H4 (cell line): ENCODE data around the gene SMIM45.
"Not testable (repeated sequence)": the region's sequence is repeated elsewhere in the genome, so short reads cannot be mapped to it uniquely, and the experiment has no call there.

Source experiments
- DNase-seq: peaks from one replicate; pipeline ENCODE4 v3.0.0-alpha.2; 2015; ENCODE audit warnings: low spot score

SMIM45 gene

DNA sequence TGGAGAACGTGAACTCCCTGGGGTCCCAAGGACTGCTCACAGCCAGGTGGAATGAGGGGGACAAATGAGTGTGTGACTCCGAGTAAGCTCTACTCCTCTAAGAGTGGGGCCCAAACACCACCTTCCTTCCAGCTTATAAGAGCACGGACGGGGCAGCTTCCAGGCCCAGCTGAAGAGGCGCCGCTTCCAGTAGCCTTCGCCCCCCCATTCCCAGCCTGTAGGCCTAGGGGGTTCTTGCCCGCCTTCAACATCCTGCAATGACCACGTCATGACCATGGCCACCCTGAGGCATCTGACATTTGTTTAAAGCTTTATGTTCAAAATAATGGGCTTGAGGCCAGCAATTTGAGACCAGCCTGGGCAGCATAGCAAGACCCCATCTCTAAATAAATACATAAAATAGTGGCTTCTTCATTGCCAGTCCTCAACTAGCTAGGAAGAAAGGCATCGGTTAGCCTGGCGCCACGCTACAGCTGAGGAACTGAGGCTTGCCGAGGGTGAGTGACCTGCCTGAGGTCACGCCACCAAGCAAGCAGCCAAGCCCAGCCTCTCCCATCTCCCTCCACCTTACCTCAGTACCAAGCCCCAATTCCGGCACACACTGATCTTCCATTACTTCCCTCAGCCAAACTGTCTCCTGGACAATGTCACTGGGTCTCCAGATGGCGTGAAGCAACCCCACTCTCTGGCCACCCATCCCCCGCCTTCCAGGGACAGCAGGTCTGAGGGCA, 17.5 kb upstream of the SMIM45 start:
- no peak for DNase-seq

DNA sequence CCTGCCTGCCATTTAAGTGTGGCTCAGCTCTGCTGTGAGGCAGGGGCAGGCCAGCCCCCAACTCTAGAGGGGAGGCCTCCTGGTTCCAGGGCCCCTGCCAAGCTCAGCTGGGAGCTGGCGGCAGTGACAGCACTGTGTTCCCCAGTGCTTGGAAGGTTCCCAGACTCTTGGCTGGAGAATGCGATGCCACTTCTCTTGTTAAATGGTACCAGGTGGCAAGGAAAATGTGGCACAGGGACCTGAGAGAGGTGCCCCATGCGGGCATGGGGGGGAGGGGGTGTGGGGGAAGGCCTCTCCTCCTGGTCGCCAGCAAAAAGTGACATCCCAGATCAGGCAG, 17.0 kb upstream of the SMIM45 start:
- no peak for DNase-seq

DNA sequence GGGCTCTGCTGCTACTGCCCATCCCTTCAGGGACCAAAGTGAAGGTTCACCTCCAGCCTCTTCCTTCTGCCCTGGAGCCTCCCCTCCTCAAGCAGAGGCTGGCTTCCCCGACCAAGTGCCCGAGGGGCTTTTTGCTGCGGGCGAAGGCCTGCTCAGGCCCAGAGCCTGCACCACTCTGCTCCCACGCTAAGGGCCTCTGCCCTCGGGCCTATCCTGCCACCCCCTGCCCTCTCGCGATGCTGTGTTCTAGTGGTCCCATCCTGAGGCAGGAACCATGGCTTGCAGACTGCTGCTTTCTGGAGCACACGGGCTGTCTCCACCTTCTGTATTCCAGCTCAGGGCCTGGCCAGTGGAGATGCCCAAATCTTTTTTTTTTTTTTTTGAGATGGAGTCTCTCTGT, 16.4 kb upstream of the SMIM45 start:
- no peak for DNase-seq

DNA sequence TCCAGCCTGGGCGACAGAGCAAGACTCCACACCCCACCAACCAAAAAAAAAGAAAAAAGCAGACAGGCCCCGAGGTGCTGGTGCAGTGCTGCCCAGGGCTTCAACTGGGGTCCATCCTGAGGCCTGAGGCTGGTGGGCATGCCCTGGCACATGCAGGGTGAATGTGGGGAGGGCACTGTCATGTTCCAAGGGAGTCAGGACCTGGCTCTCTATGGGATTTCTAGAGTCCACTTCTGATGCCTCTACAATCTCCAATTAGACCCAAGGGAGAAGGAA, 15.1 kb upstream of the SMIM45 start:
- DNase-seq = no peak

DNA sequence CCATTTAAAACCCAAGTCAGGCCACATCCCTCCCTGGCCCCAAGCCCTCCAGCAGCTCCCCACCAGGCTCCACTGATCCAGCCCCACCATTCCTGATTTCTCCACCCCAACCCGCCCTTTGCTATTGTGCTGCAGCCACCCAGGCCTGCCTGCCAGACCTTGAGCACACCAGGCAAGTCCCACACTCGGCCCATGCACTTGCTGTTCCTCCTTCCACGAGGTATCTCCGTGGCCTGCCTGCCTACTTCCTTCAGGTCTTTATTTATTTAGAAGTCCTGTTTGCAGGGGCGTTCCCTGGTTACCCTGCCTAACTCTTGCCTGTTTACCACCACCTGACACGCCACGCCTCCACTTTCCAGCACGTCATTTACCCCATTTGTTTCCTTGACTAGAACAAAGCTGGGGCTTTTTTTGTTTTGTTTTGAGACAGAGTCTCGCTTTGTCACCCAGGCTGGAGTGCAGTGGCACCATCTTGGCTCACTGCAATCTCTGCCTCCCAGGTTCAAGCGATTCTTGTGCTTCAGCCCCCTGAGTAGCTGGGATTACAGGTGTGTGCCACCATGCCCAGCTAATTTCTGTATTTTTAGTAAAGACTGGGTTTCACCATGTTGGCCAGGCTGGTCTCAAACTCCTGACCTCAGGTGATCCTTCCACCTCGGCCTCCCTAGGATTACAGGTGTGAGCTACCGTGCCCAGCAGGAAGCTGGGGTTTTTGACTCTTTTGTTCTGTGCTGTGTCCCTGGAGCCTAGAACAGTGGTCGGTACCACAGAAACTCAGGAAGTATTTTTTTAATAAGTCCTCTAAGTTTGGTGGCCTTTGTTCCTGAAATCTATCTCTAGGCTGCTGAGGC, 11.7 kb upstream of the SMIM45 start:
- DNase-seq = no peak

DNA sequence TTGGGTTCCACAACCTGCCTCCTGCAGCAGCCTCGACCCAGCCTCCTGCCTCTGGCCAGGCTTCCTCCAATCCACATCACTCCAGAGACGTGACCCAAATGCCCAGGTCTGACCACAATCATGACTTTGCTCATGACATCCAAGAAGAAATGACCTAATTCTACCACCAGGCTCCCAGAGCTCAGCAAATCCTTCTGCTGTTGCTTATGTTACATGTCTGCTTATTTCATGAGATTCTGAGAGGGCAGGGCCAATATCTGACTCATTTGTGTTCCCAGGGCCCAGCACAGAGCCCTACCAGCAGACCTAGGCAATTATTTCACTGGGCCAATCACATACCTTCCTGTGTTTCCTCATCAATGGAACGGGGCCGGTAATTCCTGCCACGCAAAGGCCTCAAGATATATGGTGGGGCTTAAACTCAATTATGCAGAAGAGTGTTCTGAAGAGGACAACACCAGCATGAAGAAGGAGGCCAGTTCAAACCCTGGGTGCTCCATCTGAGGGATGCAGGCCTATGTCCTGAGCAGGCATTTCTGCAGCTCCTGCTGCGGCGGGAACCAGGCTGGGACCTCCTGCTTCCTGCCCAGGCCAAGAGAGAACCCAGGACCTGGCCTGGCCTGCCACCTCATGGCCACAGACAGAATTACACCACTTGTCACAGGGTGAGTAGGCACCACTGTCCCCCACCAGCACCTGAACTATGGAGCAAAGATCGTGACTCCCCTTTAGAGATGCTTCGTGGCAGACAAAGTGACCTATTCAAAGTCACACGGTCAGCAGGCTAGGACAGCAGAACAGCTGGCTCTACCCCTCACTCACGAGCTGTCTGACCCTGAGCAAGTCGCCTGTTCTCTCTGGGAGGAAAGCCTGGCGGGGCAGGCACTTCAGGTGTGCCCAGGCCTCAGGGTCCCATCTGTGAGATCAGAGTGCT, 10.9 kb upstream of the SMIM45 start:
- DNase-seq = peak; percentile 89

DNA sequence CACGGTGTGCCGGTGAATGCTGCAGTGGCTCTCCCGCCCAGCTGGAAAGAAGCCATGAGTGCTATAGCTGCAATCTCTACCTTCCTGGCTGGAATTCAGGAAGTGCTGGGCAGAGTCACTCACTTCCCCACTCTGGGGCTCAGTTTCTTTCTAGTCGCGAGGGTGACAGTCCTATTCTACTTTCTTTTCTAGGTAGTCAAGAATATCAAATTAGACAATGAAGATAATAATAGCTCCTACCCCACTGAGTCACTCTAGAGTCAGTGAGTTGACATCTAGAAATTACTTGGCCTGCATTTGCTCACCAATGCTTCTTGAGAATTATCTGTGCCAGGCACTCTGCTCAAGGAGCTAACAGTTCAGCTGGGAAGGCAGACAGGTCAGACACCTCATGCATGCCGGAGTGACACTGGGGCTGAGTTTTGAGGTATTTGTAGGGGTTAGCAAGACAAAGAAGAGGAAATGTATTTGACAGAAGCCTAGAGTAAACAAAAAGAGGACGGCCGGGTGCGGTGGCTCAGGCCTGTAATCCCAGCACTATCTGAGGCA, 8.2 kb upstream of the SMIM45 start:
- no peak for DNase-seq

DNA sequence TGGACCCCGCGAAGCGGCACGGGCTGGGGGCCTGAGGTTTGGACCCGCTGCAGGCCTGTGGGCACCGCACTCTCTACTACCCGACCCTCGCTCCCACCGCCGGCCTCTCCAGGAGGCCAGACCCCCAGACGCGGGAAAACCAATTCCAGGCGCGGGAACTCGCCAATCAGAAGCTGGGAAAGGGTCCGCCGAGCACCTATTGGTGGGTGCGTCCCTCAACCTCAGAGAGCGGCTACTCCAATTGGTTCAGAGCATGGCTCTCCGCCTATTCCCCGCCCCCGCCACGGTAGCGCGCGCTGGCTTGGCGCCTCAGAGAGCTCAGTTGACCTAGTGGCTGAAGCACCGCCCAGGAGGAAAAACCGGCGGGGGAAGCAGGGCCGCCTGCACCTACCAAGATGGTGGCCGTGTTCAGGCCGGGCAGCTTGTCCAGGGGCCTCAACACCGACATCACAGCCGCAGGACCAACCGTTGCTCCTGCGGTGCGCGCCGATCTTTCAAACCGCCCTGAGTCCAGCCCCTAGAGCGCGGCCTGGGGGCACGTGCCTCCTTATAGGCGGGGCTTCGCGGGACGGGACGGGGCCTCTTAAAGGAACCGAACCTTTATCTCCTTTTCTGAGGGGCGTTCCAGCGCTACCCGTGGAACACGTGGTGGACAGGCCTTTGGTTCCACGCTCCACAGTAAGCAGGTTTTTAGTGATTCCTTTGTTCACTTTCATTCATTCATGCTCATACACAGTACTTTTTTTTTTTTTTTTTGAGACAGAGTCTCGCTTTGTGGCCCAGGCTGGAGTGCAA, 5.1 kb upstream of the SMIM45 start, which contains the start of gene CENPM:
TSS of gene CENPM (minus strand) at position 524 of the 795 bp plus-strand sequence. CDS start at position 448, 76 bp downstream.
- peak; percentile 95 for DNase-seq

DNA sequence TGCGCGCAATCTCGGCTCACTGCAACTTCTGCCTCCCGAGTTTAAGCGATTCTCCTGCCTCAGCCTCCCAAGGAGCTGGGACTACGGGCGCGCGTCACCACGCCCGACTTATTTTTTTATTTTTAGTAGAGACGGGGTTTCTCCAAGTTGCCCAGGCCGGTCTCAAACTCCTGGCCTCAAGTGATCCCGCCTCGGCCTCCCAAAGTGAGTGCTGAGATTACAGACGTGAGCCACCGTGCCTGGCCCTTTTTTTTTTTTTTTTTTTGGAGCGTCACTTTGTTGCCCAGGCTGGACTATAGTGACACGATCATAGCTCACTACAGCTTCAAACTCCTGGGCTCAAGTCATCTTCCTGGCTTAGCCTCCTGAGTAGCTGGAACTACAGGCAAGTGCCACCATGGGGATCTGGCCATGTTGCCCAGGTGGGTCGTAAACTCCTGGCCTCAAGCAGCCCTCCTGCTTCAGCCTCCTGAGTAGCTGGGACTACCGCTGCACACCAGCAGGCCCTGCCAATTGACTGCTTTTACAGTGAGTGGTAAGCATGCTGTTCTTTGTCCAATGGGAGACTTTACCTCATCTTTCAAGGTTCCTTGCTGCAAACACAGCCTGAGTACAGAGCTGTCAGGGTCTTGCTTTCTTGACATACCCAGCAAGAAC, 4.4 kb upstream of the SMIM45 start:
- DNase-seq = no peak

DNA sequence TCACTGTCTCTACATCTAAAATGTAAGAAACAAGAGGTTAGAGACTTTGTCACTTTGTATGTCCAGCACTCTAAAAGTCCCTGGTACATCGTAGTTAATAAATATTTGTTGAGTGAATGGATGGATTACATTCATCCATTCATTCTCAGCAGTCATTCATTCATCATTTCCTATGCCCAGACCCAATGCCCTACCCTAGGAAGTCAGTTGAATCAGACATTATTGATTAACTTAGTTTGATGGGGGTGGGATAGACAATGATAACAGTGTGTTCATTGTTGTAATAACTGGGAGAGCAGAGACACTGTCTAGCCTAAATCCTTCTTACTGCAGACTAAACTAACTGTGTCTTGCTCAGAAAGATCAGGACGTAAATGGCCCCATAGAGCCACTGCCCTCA, 3.8 kb upstream of the SMIM45 start:
- DNase-seq = no peak

DNA sequence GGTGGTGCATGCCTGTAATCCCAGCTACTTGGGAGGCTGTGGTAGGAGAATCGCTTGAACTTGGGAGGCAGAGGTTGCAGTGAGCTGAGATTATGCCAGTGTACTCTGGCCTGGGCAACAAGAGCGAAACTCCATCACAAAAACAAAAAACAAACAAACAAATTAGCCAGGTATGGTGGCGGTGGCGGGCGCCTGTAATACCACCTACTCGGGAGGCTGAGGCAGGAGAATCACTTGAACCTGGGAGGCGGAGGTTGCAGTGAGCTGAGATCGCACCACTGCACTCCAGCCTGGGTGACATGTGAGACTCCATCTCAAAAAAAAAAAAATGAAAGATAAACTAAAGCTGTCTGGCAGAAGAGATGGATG, 3.0 kb upstream of the SMIM45 start:
- DNase-seq = not testable (repeated sequence)

DNA sequence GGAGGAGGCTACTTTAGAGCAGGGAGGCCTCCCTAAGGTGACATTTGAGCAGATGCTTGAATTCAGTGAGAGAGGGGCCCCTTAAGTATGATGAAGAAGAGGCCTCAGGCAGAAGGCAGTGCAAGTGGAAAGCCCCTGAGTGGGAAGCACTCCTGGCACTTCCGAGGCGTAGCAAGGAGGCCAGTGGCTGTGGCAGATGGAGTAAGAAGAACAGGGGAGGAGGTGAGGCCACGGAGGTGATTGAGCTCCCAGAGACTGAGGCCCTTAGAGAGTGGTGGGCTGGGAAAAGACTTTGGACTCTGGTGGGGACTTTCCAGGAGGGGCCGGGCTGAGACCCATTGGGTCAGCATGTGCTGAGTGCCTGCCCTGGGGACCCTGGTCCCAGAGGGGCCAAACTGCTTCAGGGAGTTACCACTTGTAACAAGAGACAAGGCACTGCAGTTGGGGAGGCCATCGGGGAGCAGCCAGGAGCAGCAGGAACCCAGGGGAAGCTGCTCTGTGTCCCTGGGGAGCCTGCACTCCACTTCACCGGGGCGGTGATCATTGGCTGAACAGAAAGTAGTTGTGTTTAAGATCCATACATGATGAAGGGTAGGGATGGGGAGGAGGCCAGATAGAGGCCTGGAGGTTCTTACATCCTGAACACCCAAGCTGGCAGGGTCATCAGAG, 2.5 kb upstream of the SMIM45 start:
- no peak for DNase-seq

DNA sequence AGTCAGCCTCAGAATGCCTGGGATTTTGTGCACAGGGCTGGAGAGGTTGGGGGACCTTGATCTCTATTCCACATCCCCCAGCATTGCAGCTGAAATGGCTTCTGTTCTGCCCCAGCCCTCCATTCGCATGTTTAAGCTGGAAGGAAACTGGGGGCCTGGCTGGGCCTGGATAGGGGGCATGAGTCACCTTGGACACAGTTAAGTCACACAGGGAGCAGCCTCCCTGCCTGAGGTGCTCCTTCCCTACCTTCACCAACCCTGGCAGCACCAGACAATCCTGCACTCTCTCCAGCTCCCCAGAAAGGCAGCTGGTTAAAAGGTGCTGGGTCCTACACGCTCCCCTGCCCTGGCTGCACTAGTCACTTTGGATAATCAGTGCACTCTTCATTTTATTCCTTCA, 763 bp downstream of the SMIM45 start:
- DNase-seq = no peak

DNA sequence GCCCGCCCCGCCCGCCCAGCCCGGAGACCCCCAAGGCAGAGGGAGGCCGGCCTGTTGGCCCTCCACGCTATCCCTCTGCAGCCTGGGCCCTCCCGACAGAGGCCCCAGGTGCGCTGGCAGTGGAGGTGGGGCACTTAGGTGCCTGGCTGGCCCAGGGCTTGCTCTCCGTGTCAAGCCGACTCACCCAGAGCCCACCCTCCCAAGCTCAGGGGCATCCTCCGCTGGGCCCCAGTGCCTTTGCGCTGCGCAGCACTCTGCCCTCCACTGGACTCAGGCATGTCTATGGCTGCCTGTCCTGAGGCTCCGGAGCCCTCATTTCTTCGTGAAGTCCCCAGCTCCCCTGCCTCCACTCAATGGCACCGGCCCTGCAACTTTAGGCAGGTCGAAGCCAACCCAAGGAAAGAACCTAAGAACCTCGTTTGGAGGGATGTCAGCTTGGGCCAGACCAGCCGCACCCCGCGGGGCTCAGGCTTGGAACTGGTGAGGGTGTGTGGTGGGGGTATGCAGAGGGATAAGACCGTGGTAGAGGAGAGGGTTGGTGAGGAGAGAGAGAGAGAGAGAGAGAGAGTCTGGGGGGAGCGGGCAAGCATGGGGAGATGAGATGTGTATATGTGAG, 6.1 kb downstream of the SMIM45 start:
- DNase-seq = no peak

DNA sequence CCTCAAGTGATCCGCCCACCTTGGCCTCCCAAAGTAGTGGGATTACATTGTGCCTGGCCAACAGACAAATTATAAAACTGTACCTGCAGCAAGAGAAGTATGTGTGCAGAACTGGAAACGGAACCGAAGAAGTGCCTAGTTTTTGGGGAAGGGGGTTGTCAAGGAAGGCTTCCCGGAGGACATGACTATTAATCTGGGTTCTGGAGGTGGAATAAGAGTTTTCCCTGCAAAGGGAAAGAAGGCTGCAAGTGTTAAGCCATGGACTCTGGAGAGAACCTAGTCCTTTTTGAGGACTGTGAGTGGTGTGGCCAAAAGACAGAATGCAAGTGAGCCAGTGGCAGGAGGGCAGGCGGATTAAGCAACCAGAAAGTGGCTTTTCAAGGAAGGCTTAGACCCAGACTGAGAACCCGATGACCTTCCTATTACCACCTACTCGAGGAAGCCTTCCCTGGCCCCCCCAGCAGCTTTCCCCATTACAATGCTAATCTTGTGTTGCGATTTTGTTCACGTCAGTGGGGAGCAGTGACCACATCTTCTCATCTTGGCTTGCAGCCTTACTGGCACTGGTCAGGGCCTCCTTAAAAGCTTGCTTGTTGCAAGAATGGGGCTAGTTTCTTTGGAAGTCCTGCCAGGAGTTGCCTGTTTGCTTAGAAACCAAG, 11.6 kb downstream of the SMIM45 start:
- DNase-seq = no peak

DNA sequence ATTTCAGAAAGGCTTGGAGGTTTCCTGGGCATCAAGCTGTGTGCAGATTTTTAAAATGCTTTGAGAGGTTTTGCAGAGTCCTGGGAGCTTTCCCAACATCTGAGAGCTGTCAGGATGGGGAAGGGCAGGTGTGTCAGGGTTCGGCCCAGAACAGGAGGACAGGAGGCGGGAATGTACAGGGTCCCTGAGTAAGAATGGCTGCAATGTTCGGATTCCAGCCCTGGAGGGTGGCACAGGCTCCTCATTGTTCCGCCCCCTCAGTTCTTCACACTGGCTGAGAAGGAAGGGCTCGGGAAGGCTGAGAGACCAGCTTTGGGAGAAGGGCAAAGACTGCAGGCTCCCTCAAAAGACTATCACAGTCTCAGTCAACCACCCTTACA, 12.2 kb downstream of the SMIM45 start:
- DNase-seq = no peak

DNA sequence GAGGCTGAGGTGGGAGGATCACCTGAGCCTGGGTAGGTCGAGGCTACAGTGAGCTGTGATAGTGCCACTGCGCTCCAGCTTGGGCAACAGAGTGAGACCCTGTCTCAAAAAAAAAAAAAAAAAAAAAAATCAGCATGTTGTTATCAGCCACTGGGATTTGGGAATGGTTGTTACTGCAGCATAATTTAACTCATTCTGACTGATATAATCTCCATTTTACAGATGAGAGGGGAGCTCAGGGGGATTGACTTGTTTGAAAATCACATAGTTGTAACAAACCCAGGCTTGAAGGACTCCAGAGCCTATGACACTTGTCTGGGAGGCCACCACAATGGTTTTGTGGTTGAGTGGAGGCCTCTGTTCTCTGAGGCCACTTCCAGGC, 14.3 kb downstream of the SMIM45 start:
- no peak for DNase-seq

DNA sequence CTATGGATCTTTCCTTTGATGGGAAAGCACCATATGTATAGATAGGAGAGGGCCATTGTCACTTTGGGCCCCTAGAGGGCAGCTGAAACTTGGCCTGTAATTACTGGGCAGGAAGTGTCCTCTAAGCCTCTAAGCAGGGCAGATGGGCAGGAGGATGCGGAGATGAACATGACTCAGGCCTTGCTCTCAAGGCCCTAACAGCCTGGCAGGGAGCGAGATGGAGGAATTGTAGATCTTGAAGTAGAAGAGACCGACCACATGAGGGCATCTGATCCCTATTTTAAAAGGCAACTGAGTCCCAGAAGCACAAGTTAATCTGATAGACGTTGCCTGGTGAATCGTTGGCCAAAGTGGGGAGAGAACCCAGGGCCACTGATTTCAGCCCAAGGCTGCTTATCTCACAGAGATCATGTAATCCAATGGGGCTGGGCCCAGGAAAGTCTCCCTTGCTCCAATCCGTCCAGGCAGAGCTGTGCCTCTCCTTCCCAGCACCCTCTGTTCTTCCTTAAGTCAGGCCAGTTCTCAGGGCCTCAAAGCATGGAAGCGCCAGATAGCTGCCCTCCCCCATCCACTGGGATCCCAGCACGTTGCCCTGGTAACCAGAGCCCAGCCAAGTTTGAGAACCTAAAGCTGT, 14.8 kb downstream of the SMIM45 start:
- DNase-seq = peak; percentile 65

DNA sequence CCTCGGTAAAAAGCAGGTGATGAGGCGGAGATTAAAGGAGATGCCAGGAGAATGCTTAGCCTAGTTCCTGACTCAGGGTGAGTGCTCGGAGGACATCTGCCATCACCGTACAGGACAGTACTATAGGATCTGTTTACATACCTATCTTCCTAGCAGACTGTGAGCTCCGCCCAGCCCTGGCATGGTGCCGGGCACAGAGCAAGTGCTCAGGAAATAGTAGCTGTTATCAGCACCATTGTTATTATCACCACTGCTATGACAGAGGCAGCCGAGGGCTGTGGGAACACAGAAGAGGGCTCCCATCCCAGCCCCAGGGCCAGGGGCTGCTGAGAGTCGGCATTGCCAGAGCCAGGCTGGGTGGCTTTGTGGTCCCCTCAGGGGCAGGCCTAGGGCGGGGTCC, 16.7 kb downstream of the SMIM45 start:
- DNase-seq = no peak
